Panc1 (cell line): ENCODE data around the gene STX7.

ENCODE experiments used
- POLR2AphosphoS5 ChIP-seq: IDR thresholded peaks from 2 replicates; pipeline ENCODE4 v1.6.1; 2012; ENCODE audit warnings: mild to moderate bottlenecking, low read depth, low read length, moderate library complexity
- SIN3A ChIP-seq: IDR thresholded peaks from 2 replicates; pipeline ENCODE4 v1.6.1; 2012; ENCODE audit warnings: low read depth, mild to moderate bottlenecking, low read length, moderate library complexity, borderline replicate concordance; ENCODE audit not compliant: insufficient read depth
- TF ChIP-seq, protein P1 (sequence below): fragments of 450-650 bp; IDR thresholded peaks from 2 replicates; pipeline ENCODE4 v1.5.1; 2017; ENCODE audit warnings: mild to moderate bottlenecking

- TF ChIP-seq POLR2AphosphoS5 (no peak), SIN3A (no peak)
- TF ChIP-seq, protein P1, sequence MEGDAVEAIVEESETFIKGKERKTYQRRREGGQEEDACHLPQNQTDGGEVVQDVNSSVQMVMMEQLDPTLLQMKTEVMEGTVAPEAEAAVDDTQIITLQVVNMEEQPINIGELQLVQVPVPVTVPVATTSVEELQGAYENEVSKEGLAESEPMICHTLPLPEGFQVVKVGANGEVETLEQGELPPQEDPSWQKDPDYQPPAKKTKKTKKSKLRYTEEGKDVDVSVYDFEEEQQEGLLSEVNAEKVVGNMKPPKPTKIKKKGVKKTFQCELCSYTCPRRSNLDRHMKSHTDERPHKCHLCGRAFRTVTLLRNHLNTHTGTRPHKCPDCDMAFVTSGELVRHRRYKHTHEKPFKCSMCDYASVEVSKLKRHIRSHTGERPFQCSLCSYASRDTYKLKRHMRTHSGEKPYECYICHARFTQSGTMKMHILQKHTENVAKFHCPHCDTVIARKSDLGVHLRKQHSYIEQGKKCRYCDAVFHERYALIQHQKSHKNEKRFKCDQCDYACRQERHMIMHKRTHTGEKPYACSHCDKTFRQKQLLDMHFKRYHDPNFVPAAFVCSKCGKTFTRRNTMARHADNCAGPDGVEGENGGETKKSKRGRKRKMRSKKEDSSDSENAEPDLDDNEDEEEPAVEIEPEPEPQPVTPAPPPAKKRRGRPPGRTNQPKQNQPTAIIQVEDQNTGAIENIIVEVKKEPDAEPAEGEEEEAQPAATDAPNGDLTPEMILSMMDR, result no peak
These were observed 34.2 kb downstream of the STX7 start for GRCh38 chr6:132478674-132479073.
